ENCODE measurements around the gene POLR2A.
A peak's percentile ranks its signal among the peaks of the same experiment; 100 is the strongest.

POLR2A gene

GRCh38 chr17:7484067-7484918, at the start of gene POLR2A:
POLR2A (plus strand) TSS chr17:7484366.
- peak; percentile 99 for DNase-seq (ENCODE audit: low read depth)

- no peak for DNase-seq (ENCODE audit: low read depth)
Observed at GRCh38 chr17:7435676-7436555, 48.2 kb upstream of the POLR2A start.

GRCh38 chr17:7436556-7437368, 47.4 kb upstream of the POLR2A start:
- DNase-seq (ENCODE audit: low read depth) = peak; percentile 43

GRCh38 chr17:7437369-7437863, 46.8 kb upstream of the POLR2A start:
- no peak for DNase-seq (ENCODE audit: low read depth)

- DNase-seq (ENCODE audit: low read depth) = no peak
Observed at GRCh38 chr17:7437950-7438614, 46.1 kb upstream of the POLR2A start.

- no peak for DNase-seq (ENCODE audit: low read depth)
Observed at GRCh38 chr17:7438656-7439460, 45.3 kb upstream of the POLR2A start.

GRCh38 chr17:7439462-7440112, 44.6 kb upstream of the POLR2A start, which contains the start of gene FGF11:
FGF11 (plus strand) TSS chr17:7439512; CDS start chr17:7439621, 109 bp downstream.
- no peak for DNase-seq (ENCODE audit: low read depth)

GRCh38 chr17:7440113-7440833, 43.9 kb upstream of the POLR2A start:
- no peak for DNase-seq (ENCODE audit: low read depth)

GRCh38 chr17:7440834-7441195, 43.4 kb upstream of the POLR2A start:
- no peak for DNase-seq (ENCODE audit: low read depth)

GRCh38 chr17:7441266-7441665, 42.9 kb upstream of the POLR2A start:
- DNase-seq (ENCODE audit: low read depth) = no peak

GRCh38 chr17:7442142-7442541, 42.0 kb upstream of the POLR2A start:
- DNase-seq (ENCODE audit: low read depth) = no peak

GRCh38 chr17:7443499-7444485, 40.4 kb upstream of the POLR2A start:
- peak; percentile 9 for DNase-seq (ENCODE audit: low read depth)

- DNase-seq (ENCODE audit: low read depth) = no peak
Observed at GRCh38 chr17:7444682-7445618, 39.2 kb upstream of the POLR2A start, which contains the start of gene CHRNB1. CHRNB1 (plus strand) TSS chr17:7445061; CDS start chr17:7445128, 67 bp downstream.

GRCh38 chr17:7445619-7445968, 38.6 kb upstream of the POLR2A start:
- no peak for DNase-seq (ENCODE audit: low read depth)

GRCh38 chr17:7448461-7448860, 35.7 kb upstream of the POLR2A start:
- DNase-seq (ENCODE audit: low read depth) = no peak

GRCh38 chr17:7459961-7460545, 24.1 kb upstream of the POLR2A start:
- DNase-seq (ENCODE audit: low read depth) = no peak
